GM18867 (cell line): ENCODE measurements around the gene SELENOM.

ENCODE experiments used
- ATAC-seq: cut with Tn5 transposase; IDR thresholded peaks from one replicate; pipeline ENCODE4 v1.9.1; 2021; ENCODE audit warnings: mild to moderate bottlenecking, moderate library complexity; ENCODE audit not compliant: unreplicated experiment

SELENOM gene, protein sequence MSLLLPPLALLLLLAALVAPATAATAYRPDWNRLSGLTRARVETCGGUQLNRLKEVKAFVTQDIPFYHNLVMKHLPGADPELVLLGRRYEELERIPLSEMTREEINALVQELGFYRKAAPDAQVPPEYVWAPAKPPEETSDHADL

DNA sequence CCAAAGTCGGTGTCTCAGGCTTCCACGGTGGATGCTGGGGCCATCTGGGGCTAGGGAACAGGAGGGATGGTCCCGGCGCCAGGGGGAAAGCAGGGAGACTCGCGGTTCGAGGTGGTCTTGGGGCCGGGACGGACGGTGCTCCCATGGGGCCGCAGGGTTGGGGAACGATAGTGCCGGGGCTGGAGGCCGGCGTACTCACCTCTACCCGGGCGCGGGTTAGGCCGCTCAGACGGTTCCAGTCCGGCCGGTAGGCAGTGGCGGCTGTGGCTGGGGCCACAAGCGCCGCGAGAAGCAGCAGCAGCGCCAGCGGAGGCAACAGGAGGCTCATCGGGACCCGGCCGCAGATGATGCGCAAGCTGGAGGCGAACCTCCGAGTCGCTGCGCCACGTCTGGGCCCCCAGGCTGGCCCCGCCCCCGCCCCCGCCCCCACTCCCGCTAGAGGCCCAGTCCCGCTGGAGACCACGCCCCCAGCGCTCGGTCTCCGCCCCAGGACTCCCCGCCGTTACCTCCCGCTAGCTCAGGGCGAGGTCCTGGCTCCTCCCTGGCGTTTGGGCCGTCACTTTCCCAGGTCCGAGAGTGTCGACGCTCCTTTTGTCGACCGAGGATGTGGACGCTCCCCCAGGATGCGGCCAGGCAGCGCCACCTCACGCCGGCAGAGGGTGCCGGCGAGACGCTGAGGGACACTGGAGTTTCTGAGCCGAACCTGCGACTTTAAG, at the start of gene SELENOM:
Gene SELENOM (minus strand): TSS at position 391 of the 716 bp plus-strand sequence. CDS start 63 bp downstream, at position 328.
- peak; percentile 89 for ATAC-seq

DNA sequence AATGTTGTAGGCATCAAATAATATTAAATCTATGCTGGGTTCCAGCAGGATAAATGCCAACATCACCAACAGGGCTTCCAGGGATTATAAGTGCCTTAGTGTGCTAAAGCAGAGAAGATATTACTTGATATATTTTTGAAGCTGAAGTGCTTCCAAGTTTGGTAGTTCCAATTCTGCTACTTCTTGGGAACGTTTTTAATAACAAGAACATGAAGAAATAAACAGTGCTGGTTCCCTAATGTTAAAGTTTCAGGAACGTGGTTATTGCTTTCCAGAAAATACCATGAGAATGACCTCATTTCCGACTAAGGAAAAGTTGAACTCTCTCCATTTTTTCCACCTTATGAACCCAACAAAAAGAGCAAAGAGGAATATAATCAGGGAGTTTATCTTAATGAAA, 48.1 kb upstream of the SELENOM start:
- no peak for ATAC-seq

DNA sequence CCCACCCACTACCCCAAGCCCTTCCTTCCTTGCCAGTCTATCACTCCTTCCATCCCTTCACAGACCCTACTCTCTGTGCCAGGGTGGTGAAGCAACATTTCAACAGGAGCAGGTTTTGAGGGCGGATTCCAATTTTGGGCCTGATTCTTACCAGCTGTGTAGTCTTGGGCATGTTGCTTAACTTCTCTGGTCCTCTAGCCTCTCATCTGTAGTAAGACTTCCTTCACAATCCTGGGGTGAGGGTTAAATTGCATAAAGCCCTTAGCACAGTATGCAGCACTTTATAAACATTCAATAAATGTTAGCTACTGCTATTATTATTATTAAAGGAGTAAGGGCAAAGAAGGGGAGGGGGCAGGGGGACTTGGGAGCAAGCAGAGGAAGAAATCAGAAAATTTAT, 47.6 kb upstream of the SELENOM start:
- no peak for ATAC-seq

DNA sequence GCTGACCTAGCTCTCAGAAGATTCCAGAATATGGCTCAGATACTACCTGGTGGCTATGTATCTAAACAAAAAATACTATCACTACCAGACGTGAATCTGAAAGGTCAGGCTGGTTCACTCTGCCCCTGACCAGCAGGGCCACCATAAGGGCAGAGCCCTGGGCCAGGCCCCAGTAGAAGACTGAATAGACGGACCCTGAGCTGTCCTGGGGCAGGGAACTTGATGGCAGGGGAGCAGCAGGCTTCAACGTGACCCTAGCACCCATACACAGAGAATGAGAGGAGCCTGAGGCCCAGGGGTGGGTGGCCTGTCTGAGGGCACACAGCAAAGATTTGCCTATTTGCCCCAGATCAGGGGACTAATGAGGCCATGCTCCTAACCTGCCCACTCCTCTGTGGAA, 46.0 kb upstream of the SELENOM start:
- no peak for ATAC-seq

DNA sequence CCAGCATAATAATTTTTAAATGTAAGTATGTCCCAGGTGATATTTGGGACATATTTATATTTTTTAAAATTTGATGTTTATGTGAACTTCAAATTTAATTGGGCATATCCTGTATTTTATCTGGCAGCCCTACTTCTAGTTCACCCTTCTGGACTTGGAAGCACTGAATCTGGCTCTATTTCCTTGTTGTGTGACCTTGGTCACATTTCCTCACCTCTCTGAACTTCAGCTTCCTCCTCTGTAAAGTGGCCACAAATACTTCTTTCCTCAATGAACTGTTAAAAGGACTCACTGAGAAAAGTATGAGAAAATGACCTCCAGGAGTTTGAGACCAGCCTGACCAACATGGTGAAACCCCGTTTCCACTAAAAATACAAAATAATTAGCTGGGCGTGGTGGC, 44.5 kb upstream of the SELENOM start:
- ATAC-seq = no peak

DNA sequence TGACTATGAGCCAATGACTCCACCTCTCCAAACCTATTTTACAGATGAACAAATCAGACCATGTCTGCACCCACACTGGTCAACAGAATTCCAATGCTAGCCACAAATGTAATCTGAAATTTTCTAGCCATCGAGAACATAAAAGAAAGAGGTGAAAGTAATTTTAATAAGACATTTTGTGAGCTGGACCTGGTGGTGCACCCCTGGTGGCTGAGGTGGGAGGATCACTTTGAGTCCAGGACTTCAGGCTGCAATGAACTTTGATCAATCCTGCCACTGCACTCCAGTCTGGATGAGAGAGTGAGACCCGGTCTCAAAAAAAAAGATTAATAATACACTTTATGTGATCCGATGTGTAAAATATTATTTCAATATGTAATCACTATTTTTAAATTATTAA, 43.2 kb upstream of the SELENOM start:
- ATAC-seq = no peak

DNA sequence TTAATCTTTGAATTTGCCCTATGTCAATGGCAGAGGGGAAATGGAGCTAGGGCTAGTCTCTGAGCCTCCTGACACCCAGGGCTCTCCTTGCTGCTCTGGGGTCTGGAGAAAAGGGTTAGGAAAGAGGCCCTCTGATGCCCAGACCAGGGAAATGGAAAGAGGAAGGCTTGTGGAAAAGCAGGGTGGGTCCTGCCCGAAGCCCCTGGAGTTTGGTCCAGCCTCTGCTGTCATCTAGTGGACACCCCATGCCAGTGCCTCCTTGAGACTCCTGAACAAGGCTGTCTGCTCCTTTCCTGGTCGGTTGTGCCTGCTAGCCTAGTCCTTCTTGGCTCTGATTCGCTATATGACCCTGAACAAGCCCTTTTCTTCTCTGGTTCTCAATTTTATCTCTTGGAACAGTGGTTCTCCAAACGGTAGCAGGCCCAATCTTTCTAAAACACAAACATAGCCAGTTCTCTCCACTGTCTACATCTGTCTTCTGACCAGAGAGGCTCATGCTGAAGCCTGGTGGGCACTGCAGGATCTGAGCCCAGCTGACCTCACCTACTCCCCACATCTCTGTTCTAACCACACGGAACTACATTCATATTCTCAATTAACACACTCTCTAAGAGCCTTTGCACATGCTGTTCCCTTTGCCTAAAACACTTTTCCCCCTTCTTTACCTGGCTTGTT, 41.7 kb upstream of the SELENOM start:
- ATAC-seq = no peak

DNA sequence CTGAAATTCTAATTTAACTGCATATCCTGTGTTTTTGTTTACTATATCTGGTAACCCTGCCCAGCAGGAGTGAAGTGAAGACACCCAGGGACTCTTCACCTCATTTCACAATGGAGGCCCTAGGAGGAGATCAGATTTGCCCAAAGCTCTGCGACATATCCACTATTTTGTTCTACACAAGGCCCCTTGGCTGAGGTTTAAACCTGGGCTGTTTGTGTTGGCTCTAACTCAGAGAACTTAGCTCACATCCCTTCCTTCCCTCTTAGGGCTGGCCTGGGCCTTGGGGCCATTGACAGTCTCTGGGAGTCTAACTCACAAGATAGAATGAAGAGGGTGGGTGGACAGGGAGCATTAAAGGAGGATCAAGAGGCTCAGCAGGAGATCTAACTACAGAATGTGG, 41.1 kb upstream of the SELENOM start:
- no peak for ATAC-seq

DNA sequence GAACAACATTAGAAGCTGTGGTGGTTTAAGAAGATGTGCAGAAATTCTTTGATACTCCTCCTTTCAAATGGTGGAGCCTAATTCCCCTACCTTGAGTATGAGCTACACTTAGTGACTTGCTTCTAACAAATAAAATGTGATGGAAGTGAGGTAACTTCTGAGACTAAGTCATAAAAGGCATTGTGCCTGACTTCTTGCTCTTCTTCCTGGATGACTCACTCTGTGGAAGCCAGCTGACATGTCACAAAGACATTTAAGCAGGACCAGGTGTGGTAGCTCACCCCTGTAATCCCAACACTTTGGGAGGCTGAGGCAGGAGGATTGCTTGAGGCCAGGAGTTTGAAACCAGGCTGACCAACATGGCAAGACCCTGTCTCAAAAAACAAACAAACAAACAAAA, 36.9 kb upstream of the SELENOM start:
- ATAC-seq = no peak

DNA sequence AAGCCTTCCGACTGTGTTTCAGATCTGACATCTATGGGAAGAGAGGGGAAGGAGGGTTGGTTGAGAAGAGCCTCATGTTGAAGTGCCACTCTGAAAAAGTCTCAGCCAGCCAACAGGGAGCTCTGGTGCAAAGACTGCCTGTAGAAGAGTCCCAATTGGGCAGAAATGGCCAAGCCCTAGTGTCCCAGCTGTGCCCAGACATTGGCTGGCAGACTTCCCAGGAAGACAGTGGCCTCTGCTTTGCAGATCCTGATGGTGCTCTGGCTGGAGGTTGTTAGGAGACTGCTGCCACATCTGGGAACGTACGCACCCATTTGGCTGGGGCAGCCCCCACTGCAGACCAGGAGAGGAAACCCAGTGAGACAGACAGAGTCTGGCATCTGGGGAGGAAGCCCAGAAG, 36.2 kb upstream of the SELENOM start:
- no peak for ATAC-seq

DNA sequence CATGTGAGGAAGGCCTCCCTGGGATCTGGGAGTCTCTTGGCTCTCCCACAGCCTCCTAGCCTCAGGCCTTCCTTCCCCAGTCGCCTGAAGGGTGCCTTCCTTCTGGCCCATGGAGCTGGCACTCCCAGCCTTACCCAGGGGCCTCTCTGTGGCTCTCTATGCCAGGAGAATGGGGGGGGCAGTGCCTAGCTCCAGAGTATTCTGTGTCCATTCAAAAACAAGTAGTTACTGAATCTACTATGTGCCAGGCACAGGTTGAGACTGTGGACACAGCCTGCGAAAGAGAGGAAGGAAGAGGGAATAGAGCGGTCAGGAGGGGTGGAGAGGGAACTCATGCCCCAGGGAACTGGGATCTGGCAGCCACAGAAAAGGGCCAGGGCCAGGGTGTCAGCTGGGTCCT, 35.7 kb upstream of the SELENOM start:
- no peak for ATAC-seq

DNA sequence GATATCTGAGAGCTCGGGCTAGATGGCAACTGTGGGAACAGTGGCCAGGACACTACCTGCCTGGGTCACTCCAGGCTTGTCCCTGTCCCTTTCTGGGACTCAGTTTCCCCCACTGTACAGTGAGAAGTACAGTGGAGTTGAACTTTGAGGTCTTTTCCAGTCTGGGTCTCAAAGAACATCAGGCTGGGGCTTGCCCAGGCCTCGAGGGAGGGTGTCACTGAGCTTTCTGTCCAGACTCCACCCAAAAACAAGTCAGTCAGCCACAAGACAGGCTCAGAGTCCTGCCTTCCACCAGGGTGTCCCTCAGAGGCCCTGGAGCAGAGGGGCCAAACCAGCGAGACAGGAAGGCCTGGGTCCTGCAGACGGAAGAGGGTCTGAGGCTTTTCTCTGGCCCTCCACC, 34.9 kb upstream of the SELENOM start:
- ATAC-seq = no peak

DNA sequence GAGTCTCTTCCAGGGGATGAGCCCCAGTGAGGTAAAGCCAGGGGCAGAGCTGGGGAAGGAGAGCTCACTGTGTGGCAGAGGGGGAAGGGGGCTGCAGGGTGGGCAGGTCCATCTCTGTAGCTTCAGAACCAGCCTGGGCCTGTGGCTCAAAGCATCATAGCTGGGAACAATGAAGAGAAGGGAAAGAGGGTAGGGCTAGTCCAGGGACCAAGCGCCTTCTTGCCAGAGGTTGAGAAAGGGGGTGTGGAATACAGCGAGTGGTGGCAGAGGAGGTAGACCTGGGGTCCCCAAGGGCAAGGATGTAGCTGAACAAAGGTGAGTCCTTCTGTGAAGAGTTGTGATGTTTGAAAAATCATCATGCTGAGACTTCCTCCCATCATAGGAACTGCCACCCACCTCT, 34.2 kb upstream of the SELENOM start:
- no peak for ATAC-seq

DNA sequence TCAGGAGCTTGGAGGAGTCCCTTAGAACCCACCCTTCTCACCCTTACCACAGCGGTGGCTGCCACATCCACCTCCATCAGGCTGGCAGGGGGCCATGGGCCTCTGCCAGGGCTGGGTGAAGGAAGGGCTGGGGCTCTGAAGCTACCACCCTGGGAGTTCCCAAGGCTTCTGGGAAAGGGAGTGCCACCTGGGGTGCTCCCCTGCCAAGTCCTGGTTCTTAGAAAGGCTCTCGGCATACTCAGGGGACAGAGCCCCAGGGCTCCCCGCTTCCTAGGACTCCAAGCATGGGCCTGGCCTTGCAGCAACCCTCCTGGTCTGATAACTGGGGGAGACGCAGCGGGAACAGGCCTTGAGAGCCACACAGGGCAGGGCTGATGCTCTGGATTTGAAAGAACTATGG, 33.4 kb upstream of the SELENOM start:
- no peak for ATAC-seq

DNA sequence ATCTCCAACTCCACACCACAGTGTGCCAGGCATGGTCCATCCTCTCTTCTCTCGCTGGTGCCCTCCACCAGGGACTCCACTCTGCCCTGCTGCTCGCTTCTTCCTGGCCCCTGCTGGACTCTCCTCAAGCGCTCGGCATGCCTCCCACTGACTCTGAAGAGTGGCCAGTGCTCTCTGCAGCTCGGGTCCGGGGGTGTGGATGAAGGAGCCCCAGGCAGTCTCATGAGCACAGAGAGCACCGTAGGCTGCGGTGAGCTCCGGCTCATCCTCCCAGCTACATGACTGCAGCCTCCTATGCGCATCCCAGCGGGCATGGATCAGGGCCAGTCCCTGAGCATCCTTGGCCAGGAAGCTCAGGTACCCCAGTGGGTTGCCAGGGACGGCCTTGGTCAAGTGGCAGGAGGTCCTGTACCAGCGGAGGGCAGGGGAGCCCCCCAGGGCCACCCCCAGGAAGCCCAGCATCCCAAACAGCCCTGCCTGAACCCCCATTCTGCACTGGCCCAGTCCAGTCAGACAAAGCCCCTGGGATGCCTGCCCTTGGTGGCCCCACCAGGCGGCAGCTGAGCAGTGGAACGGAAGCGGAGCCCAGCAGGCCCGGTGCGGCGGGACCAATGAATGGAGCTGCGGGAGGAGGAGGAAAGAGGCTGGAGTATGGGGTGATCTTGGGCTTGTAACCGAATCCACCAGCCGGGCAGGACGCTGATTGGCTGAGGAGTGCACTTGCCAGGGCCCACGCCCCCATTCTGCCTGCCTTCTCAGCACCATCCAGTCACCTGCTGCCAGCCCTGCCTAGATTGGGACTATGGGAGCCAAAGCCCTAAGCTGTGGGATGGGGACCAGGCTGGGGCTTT, 32.7 kb upstream of the SELENOM start, which contains the start of gene PLA2G3:
Gene PLA2G3 (minus strand): TSS at position 643 of the 851 bp plus-strand sequence. CDS start 154 bp downstream, at position 489.
- no peak for ATAC-seq

DNA sequence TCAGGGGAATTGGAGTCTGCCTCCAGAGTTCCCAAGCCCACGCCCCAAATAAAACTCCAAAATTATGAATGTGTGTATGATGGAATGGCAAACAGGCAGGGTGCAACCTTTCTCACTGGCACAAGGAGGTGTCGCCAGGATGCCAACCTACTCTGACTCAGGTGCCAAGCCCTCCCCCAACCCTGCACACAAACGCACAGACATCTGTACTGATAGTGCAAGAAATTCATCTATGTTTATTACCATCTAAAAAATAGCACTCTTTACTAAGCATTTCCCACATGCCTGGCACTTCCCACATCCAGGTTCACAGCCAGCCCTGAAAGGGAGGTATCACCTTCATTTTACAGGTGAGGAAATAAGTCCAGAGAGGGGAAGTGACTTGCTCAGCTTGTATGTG, 31.7 kb upstream of the SELENOM start:
- no peak for ATAC-seq

DNA sequence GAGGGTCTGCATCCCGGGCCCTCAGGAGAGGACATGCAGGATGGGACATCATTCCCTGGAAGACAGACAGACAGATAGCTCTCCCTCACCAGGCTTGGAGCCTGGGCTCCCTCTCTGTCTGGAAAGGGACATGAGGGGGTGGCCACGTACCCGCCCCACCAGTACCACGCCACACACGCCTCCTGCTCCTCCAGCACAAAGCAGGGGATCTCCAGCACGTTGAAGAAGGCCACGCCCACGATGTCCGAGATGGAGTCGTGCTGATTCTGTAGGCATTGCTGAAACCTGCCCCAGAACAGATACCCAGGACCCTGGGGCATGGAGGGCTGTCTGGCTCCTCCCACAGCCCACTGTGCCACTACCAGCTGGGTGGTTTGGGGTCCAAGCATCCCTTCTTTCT, 30.8 kb upstream of the SELENOM start:
- no peak for ATAC-seq

DNA sequence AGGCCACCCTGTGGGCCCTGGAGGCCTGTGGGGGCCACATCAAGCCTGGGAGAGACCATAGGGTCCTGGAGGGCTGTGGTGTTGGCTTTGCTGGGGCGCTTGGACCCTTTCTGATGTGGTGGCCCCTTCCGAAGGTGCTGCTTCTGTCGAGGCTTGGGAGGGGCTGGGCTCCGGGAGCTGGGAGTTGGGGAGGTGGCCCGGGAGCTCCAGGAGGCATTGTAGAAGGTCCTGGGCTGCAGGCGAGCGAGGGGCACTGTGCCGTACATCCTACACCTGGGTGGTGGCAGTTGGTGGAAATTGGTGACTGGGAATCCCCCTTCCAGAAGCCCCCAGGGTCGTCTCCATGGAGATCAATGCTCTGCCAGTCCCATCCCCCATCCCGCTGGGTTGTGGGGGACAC, 30.4 kb upstream of the SELENOM start:
- no peak for ATAC-seq

DNA sequence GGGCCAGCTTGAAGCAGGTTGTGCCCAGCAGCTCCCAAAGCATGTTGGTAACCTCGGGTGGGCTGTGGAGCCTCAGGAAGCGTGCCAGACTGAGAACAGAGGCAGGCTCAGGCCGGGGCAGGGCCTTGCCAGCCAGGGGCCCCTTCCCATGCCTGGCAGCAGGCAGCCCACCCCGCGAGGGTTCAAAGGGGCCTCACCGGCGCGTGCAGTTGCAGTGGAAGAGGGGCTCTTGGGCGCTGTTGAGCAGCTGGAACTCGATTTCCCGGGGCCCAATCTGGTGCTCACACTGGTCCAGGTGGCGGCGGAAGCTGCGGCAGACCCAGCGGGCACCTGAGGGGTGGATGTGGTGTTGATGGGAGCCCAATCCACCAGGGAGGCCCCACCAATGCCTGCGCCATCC, 29.3 kb upstream of the SELENOM start:
- ATAC-seq = no peak

DNA sequence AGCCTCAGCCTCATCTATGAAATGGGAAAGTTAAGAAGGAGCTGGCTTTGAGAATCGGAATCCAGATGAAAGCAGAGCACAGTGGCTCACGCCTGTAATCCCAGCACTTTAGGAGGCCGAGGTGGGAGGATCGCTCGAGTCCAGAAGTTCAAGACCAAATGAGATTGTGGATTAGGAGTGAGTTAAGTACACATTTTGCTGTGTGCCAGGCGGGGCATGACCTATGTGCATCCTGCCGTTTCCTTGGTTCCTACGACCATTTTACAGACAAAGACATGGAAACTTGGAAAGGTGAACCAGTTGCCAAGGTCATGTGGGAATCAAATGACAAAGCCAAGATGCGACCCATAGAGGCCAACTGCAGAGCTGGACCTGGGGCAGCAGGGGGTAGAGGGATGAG, 28.8 kb upstream of the SELENOM start:
- ATAC-seq = no peak

DNA sequence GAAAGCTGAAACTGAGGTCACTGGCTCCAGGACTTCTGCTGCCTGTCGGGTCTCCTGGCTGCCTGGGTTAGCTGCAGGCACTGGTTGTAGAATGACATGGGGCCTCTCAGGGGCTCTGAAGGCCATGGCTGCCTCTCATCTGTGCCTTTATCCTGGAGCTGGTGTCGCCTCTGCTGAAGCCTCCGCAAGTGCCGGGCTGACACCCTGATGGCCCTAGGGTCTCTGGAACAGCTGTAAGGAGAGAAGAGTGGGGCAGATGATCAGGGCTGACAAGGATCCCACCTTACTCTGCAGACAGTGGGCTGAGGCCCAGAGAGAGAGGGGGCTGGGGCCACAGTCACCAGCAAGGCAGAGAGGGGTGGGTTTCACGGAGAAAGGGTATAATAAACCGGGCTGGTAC, 28.3 kb upstream of the SELENOM start:
- ATAC-seq = no peak
